ENCODE data around the gene PCED1A.
A peak's percentile ranks its signal among the peaks of the same experiment; 100 is the strongest.

PCED1A gene

GRCh38 chr20:2840138-2840966 is at the start of gene PCED1A, which contains the start of gene VPS16:
Gene PCED1A (minus strand): TSS chr20:2840655. CDS start chr20:2839912, 743 bp downstream.
Gene VPS16 (plus strand): TSS chr20:2840745. CDS start chr20:2840775, 30 bp downstream.
- peak; percentile 89 for DNase-seq (ENCODE audit: low spot score)

GRCh38 chr20:2889797-2890196 is 49.3 kb upstream of the PCED1A start:
- DNase-seq (ENCODE audit: low spot score): no peak

- no peak for DNase-seq (ENCODE audit: low spot score)
Observed at GRCh38 chr20:2889209-2889608, 48.8 kb upstream of the PCED1A start.

GRCh38 chr20:2888224-2888955 is 47.9 kb upstream of the PCED1A start:
- no peak for DNase-seq (ENCODE audit: low spot score)

GRCh38 chr20:2887715-2888114 is 47.3 kb upstream of the PCED1A start:
- DNase-seq (ENCODE audit: low spot score): no peak

- DNase-seq (ENCODE audit: low spot score): no peak
Observed at GRCh38 chr20:2883726-2884637, 43.5 kb upstream of the PCED1A start.

- no peak for DNase-seq (ENCODE audit: low spot score)
Observed at GRCh38 chr20:2880650-2881049, 40.2 kb upstream of the PCED1A start.

GRCh38 chr20:2879146-2879545 is 38.7 kb upstream of the PCED1A start:
- DNase-seq (ENCODE audit: low spot score): no peak

- DNase-seq (ENCODE audit: low spot score): no peak
Observed at GRCh38 chr20:2878515-2878914, 38.1 kb upstream of the PCED1A start.

- DNase-seq (ENCODE audit: low spot score): no peak
Observed at GRCh38 chr20:2875690-2876203, 35.3 kb upstream of the PCED1A start.

- DNase-seq (ENCODE audit: low spot score): peak; percentile 15
Observed at GRCh38 chr20:2874456-2874855, 34.0 kb upstream of the PCED1A start.

GRCh38 chr20:2873747-2874041 is 33.2 kb upstream of the PCED1A start:
- peak; percentile 48 for DNase-seq (ENCODE audit: low spot score)

GRCh38 chr20:2873010-2873746 is 32.7 kb upstream of the PCED1A start, which contains the start of gene PTPRA:
Gene PTPRA (plus strand): TSS chr20:2873481. CDS start chr20:2964278, 90,797 bp downstream.
- DNase-seq (ENCODE audit: low spot score): peak; percentile 96

- peak; percentile 76 for DNase-seq (ENCODE audit: low spot score)
Observed at GRCh38 chr20:2872459-2873009, 32.1 kb upstream of the PCED1A start.

GRCh38 chr20:2871661-2872458 is 31.4 kb upstream of the PCED1A start:
- DNase-seq (ENCODE audit: low spot score): peak; percentile 15

- DNase-seq (ENCODE audit: low spot score): peak; percentile 15
Observed at GRCh38 chr20:2871111-2871465, 30.6 kb upstream of the PCED1A start.

- DNase-seq (ENCODE audit: low spot score): no peak
Observed at GRCh38 chr20:2869381-2869780, 28.9 kb upstream of the PCED1A start.

GRCh38 chr20:2867081-2867864 is 26.8 kb upstream of the PCED1A start:
- DNase-seq (ENCODE audit: low spot score): no peak

- no peak for DNase-seq (ENCODE audit: low spot score)
Observed at GRCh38 chr20:2866236-2866635, 25.8 kb upstream of the PCED1A start.

Data from activated CD4-positive, alpha-beta T cell treated with anti-CD3 and anti-CD28 coated beads, Interleukin-2, Interleukin-4, amounts not matched to agents 100 ng/mL and 50 ng/mL, durations not matched to agents 16 hours and 8 hours (primary cell).